ENCODE results near the gene RIMBP3C.
"Not testable (repeated sequence)": the region's sequence is repeated elsewhere in the genome, so short reads cannot be mapped to it uniquely, and the experiment has no call there.

GRCh38 chr22:21549558-21549957 is 1.7 kb downstream of the RIMBP3C start:
- not testable (repeated sequence) for TF ChIP-seq CTCF (IDR thresholded peaks at IDR 0.05); ZBTB43 (CRISPR knock-in tag; IDR thresholded peaks at IDR 0.05); ATF3 (CRISPR knock-in tag; conservative IDR thresholded peaks at IDR 0.05); ZNF425 (CRISPR knock-in tag; conservative IDR thresholded peaks at IDR 0.05); ESRRA (CRISPR knock-in tag; IDR thresholded peaks at IDR 0.05; ENCODE audit: borderline replicate concordance); E2F4 (CRISPR knock-in tag; IDR thresholded peaks at IDR 0.05; ENCODE audit: borderline replicate concordance, low read depth); MLX (CRISPR knock-in tag; IDR thresholded peaks at IDR 0.05); NR1H2 (CRISPR knock-in tag; IDR thresholded peaks at IDR 0.05); TCF7 (CRISPR knock-in tag; IDR thresholded peaks at IDR 0.05; ENCODE audit: low read depth); EMX1 (CRISPR knock-in tag; IDR thresholded peaks at IDR 0.05); SMAD4 (CRISPR knock-in tag; IDR thresholded peaks at IDR 0.05); FOXP1 (CRISPR knock-in tag; IDR thresholded peaks at IDR 0.05; ENCODE audit: borderline replicate concordance); KAT7 (CRISPR knock-in tag; IDR thresholded peaks at IDR 0.05; ENCODE audit: borderline replicate concordance)
